GM13977 (cell line): Measurements from ENCODE around the gene ME3.
"Not testable (repeated sequence)": the region's sequence is repeated elsewhere in the genome, so short reads cannot be mapped to it uniquely, and the experiment has no call there.

Experiments used
- DNase-seq: peaks from one replicate; pipeline ENCODE4 v3.0.0; 2012; ENCODE audit warnings: low spot score
- in situ Hi-C: fragments of 300-500 bp; cut with MboI; formaldehyde crosslinking; loops from one replicate; pipeline ENCODE4 v1.12.0; 2022; ENCODE audit warnings: low sequenced_read_pairs, low pct_unique_long_range_greater_than_20kb, mixed read lengths, inconsistent platforms; ENCODE audit not compliant: unreplicated experiment
- TF ChIP-seq, protein P1 (sequence below): IDR thresholded peaks from 2 replicates; pipeline ENCODE4 v1.5.1; 2012; ENCODE audit warnings: mild to moderate bottlenecking, control low read depth; ENCODE audit not compliant: insufficient read depth; ENCODE audit errors: extremely low read depth, missing control alignments

Gene ME3

DNA sequence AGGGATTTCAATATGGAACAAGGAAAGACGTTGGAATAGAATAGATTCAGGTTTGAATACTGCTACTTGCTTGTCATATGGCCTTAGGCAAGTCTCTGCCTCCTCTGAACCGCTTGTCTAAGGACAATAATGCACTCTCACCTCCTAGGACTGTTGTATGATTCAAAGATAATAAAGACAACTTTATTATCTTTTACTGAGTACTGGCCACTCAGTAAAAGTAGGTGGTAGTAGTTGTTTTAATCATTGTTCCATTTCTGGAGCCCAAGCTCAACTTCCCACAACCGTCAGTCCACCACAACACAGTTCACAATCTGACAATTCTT, 134.2 kb downstream of the ME3 start:
- in situ Hi-C loops: no loop called here
- no peak for DNase-seq
- TF ChIP-seq, protein P1, sequence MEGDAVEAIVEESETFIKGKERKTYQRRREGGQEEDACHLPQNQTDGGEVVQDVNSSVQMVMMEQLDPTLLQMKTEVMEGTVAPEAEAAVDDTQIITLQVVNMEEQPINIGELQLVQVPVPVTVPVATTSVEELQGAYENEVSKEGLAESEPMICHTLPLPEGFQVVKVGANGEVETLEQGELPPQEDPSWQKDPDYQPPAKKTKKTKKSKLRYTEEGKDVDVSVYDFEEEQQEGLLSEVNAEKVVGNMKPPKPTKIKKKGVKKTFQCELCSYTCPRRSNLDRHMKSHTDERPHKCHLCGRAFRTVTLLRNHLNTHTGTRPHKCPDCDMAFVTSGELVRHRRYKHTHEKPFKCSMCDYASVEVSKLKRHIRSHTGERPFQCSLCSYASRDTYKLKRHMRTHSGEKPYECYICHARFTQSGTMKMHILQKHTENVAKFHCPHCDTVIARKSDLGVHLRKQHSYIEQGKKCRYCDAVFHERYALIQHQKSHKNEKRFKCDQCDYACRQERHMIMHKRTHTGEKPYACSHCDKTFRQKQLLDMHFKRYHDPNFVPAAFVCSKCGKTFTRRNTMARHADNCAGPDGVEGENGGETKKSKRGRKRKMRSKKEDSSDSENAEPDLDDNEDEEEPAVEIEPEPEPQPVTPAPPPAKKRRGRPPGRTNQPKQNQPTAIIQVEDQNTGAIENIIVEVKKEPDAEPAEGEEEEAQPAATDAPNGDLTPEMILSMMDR: no peak

DNA sequence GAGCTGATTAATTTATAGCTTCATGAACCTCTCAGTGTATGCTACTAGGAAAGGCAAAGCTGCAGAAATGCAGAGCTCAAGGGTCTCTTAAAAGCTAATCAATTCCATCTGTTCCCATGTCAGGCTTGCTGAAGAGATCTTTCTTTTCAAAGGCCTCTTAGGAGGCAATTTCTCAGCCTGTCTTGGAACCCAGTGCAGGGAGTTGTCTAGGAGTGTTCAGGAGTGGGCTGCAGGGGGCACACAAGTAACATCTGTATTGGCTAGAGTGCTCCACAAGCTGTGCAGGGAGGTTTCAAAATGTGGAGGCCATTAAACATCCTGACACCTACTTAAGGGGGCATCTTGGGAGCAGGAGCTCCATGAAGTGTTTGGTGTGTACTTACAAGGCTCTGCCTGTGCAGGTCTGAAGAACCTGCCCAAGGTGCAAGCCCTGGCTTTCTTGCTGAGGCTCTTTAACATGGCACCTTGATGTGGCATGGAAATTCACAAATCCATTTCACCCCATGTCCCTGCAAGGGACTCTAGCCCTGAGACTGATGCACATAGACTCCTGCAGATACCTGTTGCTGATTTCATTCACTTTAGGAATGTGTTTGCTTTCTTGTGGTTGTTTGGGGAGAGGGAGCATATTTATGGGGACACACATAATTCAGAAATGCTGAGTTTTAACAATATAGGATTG, 134.7 kb downstream of the ME3 start:
- in situ Hi-C loops: no loop called here
- no peak for DNase-seq
- TF ChIP-seq, protein P1: no peak

DNA sequence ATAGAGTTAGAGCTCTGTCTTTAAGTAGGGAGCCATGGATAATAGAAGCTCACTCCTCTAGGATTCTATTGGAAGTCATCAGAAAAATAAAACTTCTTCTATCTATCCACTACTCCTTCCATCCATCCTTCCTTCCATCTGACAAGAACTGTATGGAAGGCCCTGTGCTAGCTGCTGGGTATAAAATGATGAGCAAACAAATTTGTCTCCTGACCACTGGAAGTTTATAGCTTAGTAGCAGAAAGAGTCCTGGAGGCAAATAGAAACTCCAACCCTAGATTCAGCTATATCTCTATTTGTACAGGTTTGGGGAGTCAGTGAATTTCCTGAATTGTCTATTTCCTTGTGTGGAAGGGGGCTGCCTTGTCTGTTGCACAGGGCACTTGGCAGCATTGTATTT, 136.6 kb downstream of the ME3 start:
- TF ChIP-seq, protein P1: no peak
- in situ Hi-C loops: no loop called here
- no peak for DNase-seq

DNA sequence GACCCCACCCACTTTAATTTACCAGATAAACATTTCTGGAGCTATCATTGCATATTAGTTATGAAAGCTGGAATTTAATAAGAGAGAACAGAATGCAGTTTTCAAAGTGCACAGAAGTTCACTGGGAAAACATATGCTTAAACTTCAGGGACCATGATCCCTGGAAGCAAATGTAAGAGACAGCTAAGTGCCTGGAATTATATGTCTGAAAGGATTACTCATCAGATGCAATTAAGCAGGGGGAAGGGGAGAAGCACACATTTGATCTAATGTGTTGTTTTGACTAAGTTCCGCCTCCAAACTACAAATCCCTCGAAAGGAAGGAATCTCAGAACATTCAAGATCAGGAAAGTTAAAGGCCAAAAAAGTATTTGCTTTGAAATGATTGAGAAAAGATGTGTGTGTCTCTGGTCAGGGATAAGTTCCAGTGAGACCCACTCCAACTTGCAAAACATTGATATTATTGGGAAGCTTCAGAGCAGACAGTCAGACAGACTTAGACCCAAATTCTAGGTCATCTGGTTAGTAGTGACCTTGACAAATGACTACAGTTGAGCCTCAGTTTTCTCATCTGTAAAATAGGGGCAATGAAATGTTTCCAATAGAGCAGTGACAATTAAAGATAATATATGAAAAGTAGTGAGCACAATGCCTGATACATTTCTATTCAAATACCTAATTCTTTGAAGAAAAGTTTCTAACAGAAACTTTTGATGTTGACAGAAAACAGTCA, 147.6 kb downstream of the ME3 start:
- no peak for DNase-seq
- in situ Hi-C loops: no loop called here
- TF ChIP-seq, protein P1: no peak

DNA sequence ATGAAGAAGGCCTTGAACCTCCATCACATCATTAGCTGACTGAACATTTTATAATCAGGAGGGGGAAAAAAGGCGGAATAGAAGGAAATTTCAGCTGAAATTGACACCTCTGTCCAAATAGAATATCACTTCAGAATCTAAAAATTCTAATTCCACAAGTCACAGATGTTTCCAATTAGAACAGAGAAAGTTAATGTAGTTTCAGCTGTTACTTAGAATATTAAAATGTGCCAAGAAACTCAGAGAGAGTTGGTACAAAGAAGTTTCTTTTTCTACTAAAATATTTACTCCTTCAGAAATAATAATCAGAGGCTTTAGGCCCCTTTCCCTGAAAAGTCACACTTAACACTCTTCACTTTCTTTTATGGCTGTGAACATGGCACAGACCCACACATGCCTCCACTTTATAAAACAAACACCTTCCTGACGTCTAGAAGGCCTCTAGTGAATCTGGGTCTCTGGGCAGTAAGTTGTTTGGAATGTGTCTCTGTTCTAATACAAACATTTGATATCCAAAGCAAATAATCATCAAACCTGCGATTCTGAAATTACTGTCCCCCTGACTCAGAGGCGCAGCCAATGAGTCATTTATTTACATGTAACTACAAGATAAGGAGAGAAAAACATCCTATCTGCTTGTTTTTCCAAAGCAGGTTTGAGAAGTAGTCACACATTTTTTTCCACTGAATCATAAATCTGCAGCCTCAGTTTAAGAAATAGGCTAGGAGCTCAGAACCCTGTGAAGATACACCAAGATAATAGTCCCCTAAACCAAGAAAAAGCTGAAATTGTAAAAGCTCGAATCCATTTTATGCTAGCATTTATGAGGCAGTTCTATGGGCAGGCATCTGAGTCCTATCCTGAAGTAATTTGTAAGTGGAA, 148.4 kb downstream of the ME3 start:
- in situ Hi-C loops: no loop called here
- DNase-seq: no peak
- TF ChIP-seq, protein P1: no peak

DNA sequence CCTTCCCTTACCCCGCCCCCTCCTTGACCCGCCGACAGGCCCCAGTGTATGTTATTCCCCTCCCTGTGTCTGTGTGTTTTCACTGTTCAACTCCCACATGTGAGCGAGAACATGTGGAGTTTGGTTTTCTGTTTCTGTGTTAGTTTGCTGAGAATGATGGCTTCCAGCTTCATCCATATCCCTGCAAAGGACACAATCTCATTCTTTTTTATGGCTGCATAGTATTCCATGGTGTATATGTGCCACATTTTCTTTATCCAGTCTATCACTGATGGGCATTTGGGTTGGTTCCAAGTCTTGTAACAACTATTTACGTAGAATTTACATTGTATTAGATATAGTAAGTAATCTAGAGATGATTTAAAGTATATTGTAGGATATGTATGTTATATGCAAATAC, 149.9 kb downstream of the ME3 start:
- in situ Hi-C loops, DNase-seq: not testable (repeated sequence)
